Activated naive CD4-positive, alpha-beta T cell treated with anti-CD3 and anti-CD28 coated beads, Interleukin-2, amount 50 U/mL, for 72 hours (primary cell): ENCODE measurements around the gene NAIF1. TPM values are rescaled to one million over a fixed set of nuclear protein-coding genes. Genes with fewer than 3 reads are reported as not detected.
A peak's percentile ranks its signal among the peaks of the same experiment; 100 is the strongest.

Experiments used
- ATAC-seq, 2 donors: fragments of 150-1000 bp; cut with Tn5 transposase; 2 replicates each; pipeline ENCODE4 v1.10.0; 2021; ENCODE audit warnings: mild to moderate bottlenecking in 2 of 2, moderate library complexity in 2 of 2
- DNase-seq, 2 donors: peaks; one replicate each; pipeline ENCODE4 v3.0.0; 2021 to 2022; ENCODE audit warnings: low spot score in 2 of 2
- H3K27ac Mint-ChIP-seq, 2 donors: one replicate each; pipeline ENCODE4 v1.8.0; 2022; ENCODE audit warnings: mild to moderate bottlenecking in 2 of 2, mixed read lengths in 2 of 2
- H3K36me3 Mint-ChIP-seq, 2 donors: one replicate each; pipeline ENCODE4 v1.8.0; 2022; ENCODE audit warnings: mixed read lengths in 2 of 2
- H3K9me3 Mint-ChIP-seq, 2 donors: one replicate each; pipeline ENCODE4 v1.8.0; 2022; ENCODE audit warnings: mixed read lengths in 2 of 2
- total RNA-seq, 2 donors: library from RNA; stranded (reverse); gene quantifications; one replicate each; pipeline ENCODE4 v1.2.3, GENCODE V29; 2022

NAIF1 gene
- total RNA-seq, 2 donors from 2014 or later: 9.8 to 12.7 TPM

DNA sequence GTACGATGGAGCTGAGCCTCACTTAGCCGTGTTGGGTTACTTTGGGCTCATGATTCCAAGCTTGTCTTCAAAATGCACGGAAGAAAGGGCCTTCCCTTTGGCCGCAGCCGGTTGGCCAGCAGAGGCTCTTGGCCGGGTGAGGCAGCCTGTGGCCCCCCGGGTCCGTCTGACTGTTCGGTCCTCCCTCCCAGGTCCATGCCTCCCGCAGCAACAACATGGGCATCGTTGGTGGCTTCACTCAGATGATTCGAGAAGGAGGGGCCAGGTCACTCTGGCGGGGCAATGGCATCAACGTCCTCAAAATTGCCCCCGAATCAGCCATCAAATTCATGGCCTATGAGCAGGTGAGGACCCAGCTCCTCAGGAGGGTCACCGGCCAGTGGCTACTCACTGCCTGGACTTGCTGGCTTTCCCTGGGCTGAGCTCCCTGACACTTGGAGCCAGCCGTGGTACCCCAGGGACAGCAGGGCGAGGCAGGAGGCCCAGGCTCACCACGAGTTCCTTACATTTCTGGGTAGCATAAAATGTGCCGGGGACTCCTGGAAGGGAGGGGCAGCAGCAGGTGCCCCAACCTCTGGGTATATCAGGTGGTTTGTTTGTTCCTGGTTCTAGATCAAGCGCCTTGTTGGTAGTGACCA is 38.5 kb upstream of the NAIF1 start:
- no peak for DNase-seq
- Mint-ChIP-seq H3K36me3 (peaks cover 0 to 11% of the 10 kb centered on the region in 2 donors), H3K9me3 (no peaks in the 10 kb centered on the region), H3K27ac (no peak overlapping the region)
- no peak for ATAC-seq

DNA sequence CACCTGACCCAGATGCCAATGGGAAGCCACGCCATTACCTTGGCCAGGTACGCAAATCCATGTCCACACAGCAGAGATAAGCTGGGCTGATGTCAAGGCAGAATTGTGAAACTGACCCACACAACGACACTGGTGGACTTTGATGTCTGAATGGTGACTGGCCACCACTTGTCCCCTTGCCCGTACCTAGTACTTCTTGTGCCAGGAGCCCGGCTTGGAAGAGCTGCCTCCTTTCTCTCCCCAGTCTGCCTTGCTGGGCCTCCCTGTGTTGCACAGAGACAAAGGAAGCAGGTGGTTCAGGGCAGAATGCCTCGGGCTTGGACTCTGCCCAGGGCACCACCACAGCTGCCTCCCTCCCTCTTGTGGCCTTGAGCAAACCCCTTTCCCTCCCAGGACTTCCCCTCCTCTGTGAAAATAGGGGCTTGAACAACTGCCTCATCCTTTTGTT is 37.1 kb upstream of the NAIF1 start:
- ATAC-seq (no peak), DNase-seq (no peak)
- Mint-ChIP-seq H3K9me3 (no peaks in the 10 kb centered on the region), H3K36me3 (peaks cover 0 to 11% of the 10 kb centered on the region in 2 donors), H3K27ac (no peak overlapping the region)

DNA sequence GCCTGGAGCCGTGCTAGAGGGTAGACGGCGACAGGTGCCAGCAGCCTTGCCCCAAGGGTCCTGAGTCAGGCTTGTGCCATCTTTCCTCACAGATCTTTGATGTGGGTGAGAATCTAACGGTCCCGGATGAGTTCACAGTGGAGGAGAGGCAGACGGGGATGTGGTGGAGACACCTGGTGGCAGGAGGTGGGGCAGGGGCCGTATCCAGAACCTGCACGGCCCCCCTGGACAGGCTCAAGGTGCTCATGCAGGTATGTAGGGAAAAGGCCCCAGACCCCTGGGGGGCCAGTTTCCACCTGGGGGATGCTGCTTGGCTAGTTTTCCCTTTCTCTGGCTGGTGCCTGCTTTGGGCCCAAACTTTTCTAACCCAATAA is 36.5 kb upstream of the NAIF1 start:
- ATAC-seq: peak; percentile 83 to 95
- Mint-ChIP-seq H3K36me3 (peaks cover 0 to 11% of the 10 kb centered on the region in 2 donors), H3K27ac (peak overlapping the region; percentile 48 to 96)

DNA sequence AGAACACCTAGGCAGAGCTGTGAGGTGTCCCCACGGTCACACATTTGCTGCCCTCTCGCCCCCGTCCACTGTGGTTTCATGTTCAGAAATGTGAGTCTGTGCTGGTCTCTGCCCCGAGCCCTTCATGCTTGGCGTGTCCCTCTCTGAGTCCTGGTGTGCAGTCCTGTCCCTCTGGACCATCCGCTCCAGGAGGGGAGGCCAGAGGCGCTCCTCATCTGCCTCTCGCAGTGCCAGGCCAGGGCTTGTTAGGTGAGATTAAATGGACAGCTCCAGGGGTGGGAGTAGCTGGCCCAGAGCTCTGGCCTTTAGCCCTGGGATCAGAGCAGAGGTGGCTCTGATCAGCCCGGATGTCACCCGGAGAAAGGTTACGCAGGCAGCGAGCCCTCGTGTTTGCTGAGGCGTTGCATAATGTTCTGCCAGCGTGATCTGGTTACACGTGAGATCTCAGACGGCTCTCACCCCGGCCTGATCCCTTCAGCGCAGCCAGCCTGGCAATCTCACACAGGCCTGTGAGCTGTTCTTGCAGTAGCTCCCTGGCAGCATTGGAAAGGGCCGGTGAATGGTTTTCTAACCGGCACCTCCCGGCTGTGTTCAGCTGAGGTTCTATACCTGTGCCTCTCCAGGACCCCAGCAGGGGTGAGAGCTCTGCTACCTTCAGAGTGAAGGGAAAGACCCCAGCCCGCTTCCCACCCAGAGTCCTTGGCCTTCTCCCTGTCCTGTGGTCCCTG is 35.9 kb upstream of the NAIF1 start:
- H3K27ac Mint-ChIP-seq: peak overlapping the region; percentile 48 to 96
- H3K36me3 Mint-ChIP-seq: peaks cover 0 to 11% of the 10 kb centered on the region in 2 donors
- ATAC-seq (peak in 1 of 2 donors; percentile 11), DNase-seq (no peak)
- H3K9me3 Mint-ChIP-seq: no peaks in the 10 kb centered on the region

More for the DNA sequence above, 36.5 kb upstream of the NAIF1 start:
- no peaks in the 10 kb centered on the region for H3K9me3 Mint-ChIP-seq
- peak in 1 of 2 donors; percentile 36 for DNase-seq

DNA sequence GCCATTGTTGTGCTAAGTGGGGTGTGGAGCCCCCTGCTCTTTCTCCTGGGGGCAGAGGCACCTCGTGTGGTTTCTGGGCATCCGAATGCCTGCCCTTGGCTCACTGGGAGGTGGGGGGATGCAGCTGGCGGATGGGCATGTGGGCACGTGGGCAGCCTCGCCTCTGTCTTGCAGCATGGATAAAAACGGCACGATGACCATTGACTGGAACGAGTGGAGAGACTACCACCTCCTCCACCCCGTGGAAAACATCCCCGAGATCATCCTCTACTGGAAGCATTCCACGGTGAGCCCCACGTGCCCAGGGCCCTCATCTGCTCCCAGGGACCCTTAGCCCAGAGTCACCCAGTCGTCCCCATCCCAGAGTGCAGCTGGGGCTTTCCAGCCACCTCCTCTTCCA is 35.1 kb upstream of the NAIF1 start:
- ATAC-seq (no peak), DNase-seq (no peak)
- Mint-ChIP-seq H3K36me3 (peaks cover 0 to 11% of the 10 kb centered on the region in 2 donors), H3K27ac (peak overlapping the region in 1 of 2 donors; percentile 66), H3K9me3 (no peaks in the 10 kb centered on the region)

DNA sequence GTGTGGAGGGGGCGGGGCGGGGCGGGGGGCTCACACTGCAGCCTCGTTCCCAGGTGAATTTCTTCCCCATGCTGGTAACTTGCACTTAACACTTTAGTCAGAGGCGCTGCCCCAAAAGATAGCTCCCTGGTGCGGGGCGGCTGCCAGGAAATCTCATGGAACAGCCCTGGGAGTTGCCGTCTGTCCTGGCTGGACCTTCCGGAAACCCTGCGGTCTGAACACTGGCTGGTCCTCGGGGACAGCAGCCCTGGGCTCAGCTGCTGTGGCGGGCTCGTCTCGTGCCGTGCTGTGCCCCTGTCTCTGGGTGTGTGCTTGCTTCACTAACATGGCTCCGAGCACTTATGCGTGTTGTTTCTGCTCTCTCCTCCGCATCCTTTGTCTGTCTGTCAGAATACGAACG is 34.6 kb upstream of the NAIF1 start:
- DNase-seq: no peak
- peaks cover 0 to 11% of the 10 kb centered on the region in 2 donors for H3K36me3 Mint-ChIP-seq
- ATAC-seq: no peak
- peak overlapping the region in 1 of 2 donors; percentile 66 for H3K27ac Mint-ChIP-seq
- H3K9me3 Mint-ChIP-seq: no peaks in the 10 kb centered on the region

DNA sequence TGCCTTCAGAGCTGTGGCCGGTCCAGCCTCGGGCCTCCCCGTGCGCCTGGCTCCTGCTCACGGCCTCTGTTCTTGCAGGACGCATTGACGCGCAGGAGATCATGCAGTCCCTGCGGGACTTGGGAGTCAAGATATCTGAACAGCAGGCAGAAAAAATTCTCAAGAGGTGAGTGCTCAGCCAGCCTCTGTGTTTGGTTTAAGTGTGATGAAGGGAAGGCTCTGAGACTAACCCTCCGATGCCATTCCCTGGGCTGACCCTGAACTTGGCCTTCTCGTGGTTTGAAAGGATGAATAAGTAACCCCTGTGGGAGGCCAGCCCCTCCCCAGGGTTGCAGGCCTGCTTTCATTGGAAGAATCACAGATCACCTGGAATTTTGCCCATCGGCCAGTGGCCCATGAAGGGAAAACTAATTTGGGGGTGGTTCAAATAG is 34.1 kb upstream of the NAIF1 start:
- Mint-ChIP-seq H3K27ac (no peak overlapping the region), H3K36me3 (peaks cover 0 to 11% of the 10 kb centered on the region in 2 donors), H3K9me3 (no peaks in the 10 kb centered on the region)
- ATAC-seq: no peak
- DNase-seq: no peak

DNA sequence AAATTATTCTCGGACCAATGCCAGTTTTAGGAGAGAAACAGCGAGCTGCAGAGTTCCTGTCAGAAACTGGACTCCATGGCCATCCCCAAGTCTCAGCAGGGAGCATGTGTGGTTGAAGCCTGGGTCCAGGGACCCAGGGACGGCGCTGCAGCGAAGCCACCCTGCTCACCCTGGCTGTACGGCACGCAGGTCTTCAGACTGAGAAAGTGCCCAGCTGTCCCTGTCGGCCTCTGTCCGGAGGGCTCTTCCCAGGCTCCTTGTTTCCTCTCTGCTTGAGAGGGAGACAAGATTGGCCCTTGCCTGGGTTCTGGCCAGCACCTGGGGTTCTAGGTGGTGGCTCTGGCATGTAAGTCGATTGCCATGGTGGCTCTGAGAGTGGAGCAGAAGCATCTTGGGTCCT is 33.5 kb upstream of the NAIF1 start:
- DNase-seq (no peak), ATAC-seq (no peak)
- H3K36me3 Mint-ChIP-seq: peaks cover 0 to 11% of the 10 kb centered on the region in 2 donors
- H3K27ac Mint-ChIP-seq: no peak overlapping the region
- no peaks in the 10 kb centered on the region for H3K9me3 Mint-ChIP-seq

DNA sequence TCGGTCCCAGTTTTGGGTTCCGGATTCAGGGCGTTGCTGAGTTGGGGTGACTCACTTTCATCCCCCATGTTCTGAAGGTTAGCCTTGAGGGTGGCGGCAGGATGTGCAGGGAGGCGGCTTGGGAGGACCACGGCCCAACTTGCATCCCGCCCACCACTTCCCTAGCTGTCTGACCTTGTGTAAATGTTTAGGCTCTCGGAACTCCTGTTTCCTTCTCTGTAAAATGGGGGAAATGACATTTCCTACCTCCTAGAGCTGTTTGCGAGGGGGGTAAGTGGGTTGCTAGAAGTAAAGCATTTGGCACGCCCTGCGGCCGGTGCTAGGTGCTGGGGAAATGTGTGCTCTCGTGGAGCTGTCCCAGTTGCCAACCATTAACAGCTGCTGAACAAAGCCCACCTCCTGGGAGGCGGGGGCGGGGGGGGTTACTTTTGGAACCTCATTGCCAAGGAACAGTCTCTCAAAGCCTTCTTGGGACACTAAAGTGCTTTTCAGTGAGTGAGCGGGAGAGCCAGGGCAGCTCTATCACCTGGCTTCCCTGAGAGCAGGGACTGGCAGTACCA is 32.9 kb upstream of the NAIF1 start:
- Mint-ChIP-seq H3K9me3 (no peaks in the 10 kb centered on the region), H3K36me3 (peaks cover 0 to 11% of the 10 kb centered on the region in 2 donors), H3K27ac (no peak overlapping the region)
- ATAC-seq: no peak
- DNase-seq: no peak

DNA sequence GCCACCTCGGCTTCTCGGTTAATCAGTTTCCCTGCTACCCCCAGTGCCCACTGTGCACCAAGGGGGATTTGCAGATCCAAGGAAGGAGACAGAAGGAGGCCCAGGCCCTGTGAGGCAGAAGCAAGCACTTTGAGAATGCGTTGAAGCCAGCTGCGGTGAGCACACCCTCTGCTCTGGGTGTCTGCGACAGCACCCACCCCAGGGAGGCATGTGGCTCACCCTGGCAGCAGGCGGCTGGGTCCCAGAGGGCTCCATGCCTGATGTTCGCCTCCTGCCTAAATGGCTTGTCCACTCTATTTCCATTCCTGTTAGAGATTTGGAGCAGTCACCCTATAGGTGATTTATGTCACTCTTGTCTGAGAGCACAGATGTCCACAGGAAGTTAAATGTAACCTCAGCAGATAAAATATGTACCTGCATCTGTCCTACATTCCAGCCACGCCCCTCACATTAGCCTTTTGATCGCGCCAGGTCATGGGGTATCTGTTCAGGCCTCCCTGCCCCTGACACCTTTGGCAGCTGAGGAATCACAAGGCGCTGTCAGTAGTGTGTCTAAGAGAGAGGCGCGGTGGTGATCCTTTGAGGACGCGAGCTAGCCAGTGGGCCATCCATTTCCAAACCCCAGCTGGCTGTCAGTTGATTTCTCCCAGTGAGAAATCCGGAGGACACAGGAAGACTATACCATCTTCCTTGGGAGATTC is 32.3 kb upstream of the NAIF1 start:
- DNase-seq (no peak), ATAC-seq (no peak)
- Mint-ChIP-seq H3K27ac (peak overlapping the region in 1 of 2 donors; percentile 53), H3K36me3 (peaks cover 0 to 16% of the 10 kb centered on the region in 2 donors), H3K9me3 (no peaks in the 10 kb centered on the region)

DNA sequence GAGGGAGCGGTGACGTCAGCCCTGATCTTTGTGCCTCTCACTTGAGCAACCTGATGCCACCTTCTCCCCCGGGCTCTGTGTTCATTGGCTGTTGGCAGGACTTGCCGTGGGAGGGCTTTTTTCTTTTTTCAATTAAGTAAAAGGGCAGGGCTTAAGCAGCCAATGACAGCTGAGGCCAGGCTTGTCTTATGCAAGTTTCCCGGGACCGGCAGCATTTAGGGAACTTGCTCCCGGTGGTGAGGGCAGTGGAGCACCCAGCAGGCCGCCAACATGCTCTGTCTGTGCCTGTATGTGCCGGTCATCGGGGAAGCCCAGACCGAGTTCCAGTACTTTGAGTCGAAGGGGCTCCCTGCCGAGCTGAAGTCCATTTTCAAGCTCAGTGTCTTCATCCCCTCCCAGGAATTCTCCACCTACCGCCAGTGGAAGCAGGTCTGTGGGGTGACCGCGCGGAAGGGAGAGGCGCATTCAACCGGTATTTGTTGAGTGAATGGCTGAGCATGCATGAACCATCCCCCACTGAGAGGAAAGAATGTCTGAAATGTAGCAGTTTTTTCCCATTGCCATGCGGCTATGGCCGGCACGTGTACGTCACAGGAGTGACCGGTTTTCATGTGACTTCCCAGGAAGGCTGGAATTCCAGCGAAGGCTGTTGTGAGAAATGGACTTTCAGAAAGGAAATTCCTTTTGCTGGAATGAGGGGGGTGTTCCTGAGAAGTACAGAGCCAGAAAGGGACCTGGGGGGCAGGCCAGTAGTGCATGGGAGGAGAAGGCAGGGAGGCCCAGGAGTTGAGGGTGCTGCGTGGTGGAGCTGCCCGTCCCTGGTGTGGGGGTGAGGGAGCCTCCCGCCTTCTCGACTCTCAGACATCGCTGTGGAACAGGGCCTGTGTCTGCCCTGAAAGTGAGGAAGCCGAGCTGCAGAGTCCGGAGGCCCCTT is 31.4 kb upstream of the NAIF1 start:
- ATAC-seq (peak; percentile 43 to 47), DNase-seq (peak in 1 of 2 donors; percentile 50)
- peaks cover 0 to 17% of the 10 kb centered on the region in 2 donors for H3K36me3 Mint-ChIP-seq
- peak overlapping the region; percentile 53 to 86 for H3K27ac Mint-ChIP-seq
- H3K9me3 Mint-ChIP-seq: no peaks in the 10 kb centered on the region

DNA sequence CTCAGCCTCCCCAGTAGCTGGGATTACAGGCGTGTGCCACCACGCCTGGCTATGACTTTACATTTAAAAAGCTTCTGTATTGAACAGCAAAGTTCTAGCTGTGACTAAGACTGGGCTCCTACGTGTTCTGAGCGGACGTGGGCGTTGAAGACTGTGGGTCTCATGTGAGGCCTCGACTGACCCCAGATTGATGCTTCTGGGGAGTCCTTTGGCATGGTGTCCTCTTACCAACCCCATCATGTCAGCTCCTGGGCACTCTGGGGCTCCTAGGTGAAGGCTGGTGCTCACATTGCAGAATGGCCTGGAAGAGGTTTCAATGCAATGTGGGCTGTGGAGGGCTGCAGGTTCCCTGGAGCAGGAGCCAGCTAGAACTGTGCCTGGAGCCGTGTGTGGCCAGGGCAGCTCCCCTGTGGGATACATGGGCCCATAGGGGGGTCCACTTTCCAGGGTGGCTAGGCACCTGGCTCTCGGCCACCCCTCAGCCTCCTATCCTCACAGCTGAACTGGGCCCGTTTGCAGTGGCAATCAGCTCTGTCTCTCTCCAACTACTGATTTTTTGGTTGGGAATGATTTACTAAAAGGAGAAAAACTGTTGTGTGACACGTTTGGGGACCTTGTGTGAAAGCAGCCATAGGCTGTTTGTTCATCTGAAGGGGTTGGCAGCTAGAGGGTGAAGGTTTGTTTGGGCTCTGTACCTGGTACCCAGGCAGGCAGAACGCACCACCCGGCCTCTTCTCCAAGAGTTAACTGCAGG is 30.6 kb upstream of the NAIF1 start:
- Mint-ChIP-seq H3K36me3 (peaks cover 0 to 11% of the 10 kb centered on the region in 2 donors), H3K27ac (peak overlapping the region in 1 of 2 donors; percentile 53), H3K9me3 (no peaks in the 10 kb centered on the region)
- ATAC-seq (no peak), DNase-seq (no peak)

DNA sequence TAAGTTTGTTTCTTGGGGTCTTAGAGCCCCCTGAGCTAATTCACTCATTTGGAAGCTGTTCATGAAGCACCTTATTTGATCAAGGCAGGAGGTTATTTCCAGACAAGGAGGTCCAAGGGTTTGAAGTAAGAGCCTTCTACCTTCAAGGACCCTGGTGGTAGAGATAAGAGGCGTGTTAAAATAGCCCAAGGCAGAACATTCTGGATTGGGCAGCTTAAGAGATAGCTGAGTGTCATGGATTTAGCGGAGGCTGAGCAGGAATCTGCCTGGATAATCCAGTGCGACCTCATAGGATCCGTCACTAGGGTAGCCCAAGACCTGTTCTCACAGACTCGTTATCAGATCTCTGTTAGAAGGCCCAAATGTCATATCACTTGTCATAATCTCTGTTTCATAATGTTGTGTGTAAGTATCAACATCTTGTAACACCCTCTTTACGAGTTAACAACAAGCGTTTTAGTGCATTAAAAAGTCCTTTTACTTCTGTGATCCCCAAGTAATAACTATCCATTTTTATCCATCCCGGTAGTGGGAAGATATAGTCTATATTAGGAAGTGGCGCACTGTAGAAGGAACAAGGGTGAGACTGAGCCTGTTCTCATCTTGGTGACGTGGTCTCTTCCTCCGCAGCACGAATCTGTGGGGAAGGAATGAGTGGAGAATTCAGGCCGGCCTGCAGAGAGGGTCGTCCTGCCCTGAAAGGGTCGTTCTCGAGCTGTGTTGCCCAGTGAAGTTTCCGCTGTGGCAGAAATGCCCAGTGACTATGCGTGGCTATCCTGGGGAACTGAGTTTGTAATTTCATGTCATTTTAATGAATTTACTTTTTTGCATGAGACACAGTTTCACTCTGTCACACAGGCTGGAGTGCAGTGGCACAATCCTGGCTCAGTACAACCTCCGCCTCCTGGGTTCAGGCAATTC is 29.8 kb upstream of the NAIF1 start:
- ATAC-seq (no peak), DNase-seq (no peak)
- no peaks in the 10 kb centered on the region for H3K9me3 Mint-ChIP-seq
- H3K27ac Mint-ChIP-seq: peak overlapping the region in 1 of 2 donors; percentile 37
- peaks cover 0 to 9% of the 10 kb centered on the region in 2 donors for H3K36me3 Mint-ChIP-seq

DNA sequence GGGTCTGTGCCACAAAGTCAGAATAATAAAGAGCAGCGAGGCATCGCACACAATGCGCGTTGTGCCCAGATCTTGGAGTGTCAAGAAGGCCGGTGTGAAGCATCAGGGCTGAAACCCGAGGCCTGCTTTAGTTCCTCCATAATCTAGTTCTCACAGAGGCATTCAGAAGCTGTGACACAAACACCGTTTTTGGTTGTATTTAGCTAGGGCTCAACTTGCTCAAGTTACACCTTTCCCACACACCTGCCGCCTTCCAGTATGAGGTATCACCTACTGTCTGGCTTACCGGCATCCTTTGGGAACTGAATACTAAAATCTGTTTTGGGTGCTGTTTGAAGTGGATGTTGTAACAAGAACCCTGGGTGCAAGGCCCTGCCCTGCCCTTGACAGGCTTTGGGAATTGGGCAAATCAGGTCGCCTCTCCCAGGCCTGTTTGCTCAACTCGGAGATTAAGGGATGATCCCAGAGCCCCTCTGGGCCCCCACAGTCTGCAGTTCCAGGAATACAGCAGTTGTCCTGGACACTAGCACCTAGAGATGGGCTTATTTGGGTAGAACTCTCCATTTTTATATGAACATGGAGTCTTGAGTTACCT is 27.9 kb upstream of the NAIF1 start:
- DNase-seq (no peak), ATAC-seq (no peak)

More for the DNA sequence above, 27.9 kb upstream of the NAIF1 start:
- Mint-ChIP-seq H3K27ac (peak overlapping the region; percentile 86 to 99), H3K9me3 (no peaks in the 10 kb centered on the region), H3K36me3 (peaks cover 0 to 14% of the 10 kb centered on the region in 2 donors)
